ENCODE measurements around the gene PPM1B. TPM values are rescaled to one million over a fixed set of nuclear protein-coding genes. Genes with fewer than 3 reads are reported as not detected.
A peak's percentile ranks its signal among the peaks of the same experiment; 100 is the strongest.
"Not testable (repeated sequence)": the region's sequence is repeated elsewhere in the genome, so short reads cannot be mapped to it uniquely, and the experiment has no call there.

Gene PPM1B
- total RNA-seq, 1 experiment from 2014 or later, result 43.5 TPM

DNA sequence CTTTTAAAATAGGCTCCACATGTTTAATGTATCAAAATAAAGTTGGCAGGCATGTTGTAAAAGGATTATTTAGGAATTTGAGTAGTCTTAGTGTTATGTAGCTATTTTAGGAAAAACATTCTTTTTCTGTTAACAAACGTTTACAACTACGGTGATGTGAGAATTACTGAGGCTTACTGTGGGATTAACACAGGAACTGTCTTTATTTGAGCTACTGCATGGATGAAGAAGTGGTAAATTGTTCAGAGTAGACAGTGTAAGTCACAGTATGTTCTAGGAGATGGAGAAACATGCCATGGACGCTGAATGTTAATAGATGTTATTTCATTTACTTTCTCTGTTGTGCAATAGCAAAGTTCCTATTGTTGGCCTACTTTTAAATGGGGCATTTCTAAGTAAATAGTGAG lies 1.6 kb downstream of the PPM1B start:
- peak; percentile 8 for DNase-seq (ENCODE audit: low spot score)
- intact Hi-C loops (cut with micrococcal nuclease; ENCODE audit: unreplicated experiment), result loop anchor here (5.0 kb wide), 1 partner anchor 42 kb away; no protein-coding TSS in a partner anchor
- peak overlapping the region; percentile 91 for H3K27ac ChIP-seq (ENCODE audit: low read depth, low read length, poor library complexity, severe bottlenecking)
- H3K27me3 ChIP-seq (replicated peaks; ENCODE audit: insufficient read depth, low read depth, low read length, poor library complexity), result no peaks in the 10 kb centered on the region
- H3K4me3 ChIP-seq (ENCODE audit: low read depth, low read length, poor library complexity, severe bottlenecking), result peak overlapping the region; percentile 94
- TF ChIP-seq, protein P1, sequence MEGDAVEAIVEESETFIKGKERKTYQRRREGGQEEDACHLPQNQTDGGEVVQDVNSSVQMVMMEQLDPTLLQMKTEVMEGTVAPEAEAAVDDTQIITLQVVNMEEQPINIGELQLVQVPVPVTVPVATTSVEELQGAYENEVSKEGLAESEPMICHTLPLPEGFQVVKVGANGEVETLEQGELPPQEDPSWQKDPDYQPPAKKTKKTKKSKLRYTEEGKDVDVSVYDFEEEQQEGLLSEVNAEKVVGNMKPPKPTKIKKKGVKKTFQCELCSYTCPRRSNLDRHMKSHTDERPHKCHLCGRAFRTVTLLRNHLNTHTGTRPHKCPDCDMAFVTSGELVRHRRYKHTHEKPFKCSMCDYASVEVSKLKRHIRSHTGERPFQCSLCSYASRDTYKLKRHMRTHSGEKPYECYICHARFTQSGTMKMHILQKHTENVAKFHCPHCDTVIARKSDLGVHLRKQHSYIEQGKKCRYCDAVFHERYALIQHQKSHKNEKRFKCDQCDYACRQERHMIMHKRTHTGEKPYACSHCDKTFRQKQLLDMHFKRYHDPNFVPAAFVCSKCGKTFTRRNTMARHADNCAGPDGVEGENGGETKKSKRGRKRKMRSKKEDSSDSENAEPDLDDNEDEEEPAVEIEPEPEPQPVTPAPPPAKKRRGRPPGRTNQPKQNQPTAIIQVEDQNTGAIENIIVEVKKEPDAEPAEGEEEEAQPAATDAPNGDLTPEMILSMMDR (conservative IDR thresholded peaks at IDR 0.05; ENCODE audit: low read depth, low read length), result no peak
- TF ChIP-seq EZH2 (IDR thresholded peaks at IDR 0.05; ENCODE audit: borderline replicate concordance, low read depth, low read length, poor library complexity, severe bottlenecking), result no peak
- no peaks in the 10 kb centered on the region for H3K36me3 ChIP-seq (ENCODE audit: insufficient read depth, low read length, poor library complexity, severe bottlenecking)
- no TSS peak for BruUV-seq (replicated peaks)
- H3K4me1 ChIP-seq (ENCODE audit: insufficient read depth, low read length, poor library complexity, severe bottlenecking), result peaks cover 15% of the 10 kb centered on the region
- POLR2A ChIA-PET (ENCODE audit: low non-redundant PET), result interaction anchor here (0.6 kb wide), 1 partner anchor 48 kb away, joined by 3 read pairs; no protein-coding TSS in a partner anchor
- CTCF ChIA-PET, result no interaction called here
- H3K9me3 ChIP-seq (ENCODE audit: low read depth, low read length, poor library complexity, severe bottlenecking), result no peaks in the 10 kb centered on the region

DNA sequence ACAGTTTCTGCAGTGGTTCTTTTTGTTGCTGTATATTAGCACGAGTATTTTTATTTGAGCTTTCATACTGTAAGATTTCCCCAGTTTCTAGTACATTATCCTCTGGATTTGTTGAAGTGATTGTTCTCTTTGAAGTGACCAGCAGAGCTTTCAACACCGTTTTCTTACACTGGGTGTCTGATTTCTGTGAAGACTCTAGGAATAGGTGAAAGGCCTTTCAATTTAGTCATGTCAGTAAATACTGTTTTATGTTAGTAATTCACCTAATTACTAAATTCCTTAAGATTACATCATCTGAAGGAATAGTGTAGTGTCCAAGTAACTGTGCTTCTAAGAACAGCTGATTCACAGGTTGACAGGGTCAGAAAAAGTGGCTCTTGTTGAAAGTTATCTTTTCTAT lies 2.3 kb downstream of the PPM1B start:
- TF ChIP-seq, protein P1 (conservative IDR thresholded peaks at IDR 0.05; ENCODE audit: low read depth, low read length), result no peak
- TF ChIP-seq EZH2 (IDR thresholded peaks at IDR 0.05; ENCODE audit: borderline replicate concordance, low read depth, low read length, poor library complexity, severe bottlenecking), result no peak
- no TSS peak for BruUV-seq (replicated peaks)
- H3K4me3 ChIP-seq (ENCODE audit: low read depth, low read length, poor library complexity, severe bottlenecking), result peak overlapping the region; percentile 94
- H3K9me3 ChIP-seq (ENCODE audit: low read depth, low read length, poor library complexity, severe bottlenecking), result no peaks in the 10 kb centered on the region
- ChIA-PET CTCF (no interaction called here), POLR2A (ENCODE audit: low non-redundant PET) (no interaction called here)
- H3K27me3 ChIP-seq (replicated peaks; ENCODE audit: insufficient read depth, low read depth, low read length, poor library complexity), result no peaks in the 10 kb centered on the region
- DNase-seq (ENCODE audit: low spot score), result no peak
- peak overlapping the region; percentile 45 for H3K27ac ChIP-seq (ENCODE audit: low read depth, low read length, poor library complexity, severe bottlenecking)
- intact Hi-C loops (cut with micrococcal nuclease; ENCODE audit: unreplicated experiment), result loop anchor here (5.0 kb wide), 1 partner anchor 41 kb away; no protein-coding TSS in a partner anchor
- peaks cover 18% of the 10 kb centered on the region for H3K4me1 ChIP-seq (ENCODE audit: insufficient read depth, low read length, poor library complexity, severe bottlenecking)
- no peaks in the 10 kb centered on the region for H3K36me3 ChIP-seq (ENCODE audit: insufficient read depth, low read length, poor library complexity, severe bottlenecking)

DNA sequence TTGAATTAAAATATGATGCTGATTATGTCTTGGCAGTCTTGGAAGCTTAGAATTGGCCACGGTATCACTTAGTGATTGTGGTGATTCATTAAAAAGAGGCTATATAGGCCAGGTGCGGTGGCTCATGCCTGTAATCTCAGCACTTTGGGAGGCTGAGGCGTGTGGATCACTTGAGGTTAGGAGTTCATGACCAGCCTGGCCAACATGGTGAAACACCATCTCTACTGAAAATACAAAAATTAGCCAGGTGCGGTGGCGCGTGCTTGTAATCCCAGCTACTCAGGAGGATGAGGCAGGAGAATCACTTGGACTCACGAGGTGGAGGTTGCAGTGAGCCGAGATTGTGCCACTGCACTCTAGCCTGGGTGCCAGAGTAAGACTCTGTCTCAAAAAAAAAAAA lies 2.8 kb downstream of the PPM1B start:
- DNase-seq (ENCODE audit: low spot score); POLR2A ChIA-PET (ENCODE audit: low non-redundant PET); H3K27me3 ChIP-seq (replicated peaks; ENCODE audit: insufficient read depth, low read depth, low read length, poor library complexity); H3K36me3 ChIP-seq (ENCODE audit: insufficient read depth, low read length, poor library complexity, severe bottlenecking); CTCF ChIA-PET; BruUV-seq (replicated peaks); H3K9me3 ChIP-seq (ENCODE audit: low read depth, low read length, poor library complexity, severe bottlenecking): not testable (repeated sequence)
- Histone ChIP-seq H3K27ac (ENCODE audit: low read depth, low read length, poor library complexity, severe bottlenecking) (peak overlapping the region; percentile 45), H3K4me1 (ENCODE audit: insufficient read depth, low read length, poor library complexity, severe bottlenecking) (peaks cover 18% of the 10 kb centered on the region), H3K4me3 (ENCODE audit: low read depth, low read length, poor library complexity, severe bottlenecking) (peak overlapping the region; percentile 94)
- intact Hi-C loops (cut with micrococcal nuclease; ENCODE audit: unreplicated experiment), result loop anchor here (5.0 kb wide), 1 partner anchor 41 kb away; no protein-coding TSS in a partner anchor

DNA sequence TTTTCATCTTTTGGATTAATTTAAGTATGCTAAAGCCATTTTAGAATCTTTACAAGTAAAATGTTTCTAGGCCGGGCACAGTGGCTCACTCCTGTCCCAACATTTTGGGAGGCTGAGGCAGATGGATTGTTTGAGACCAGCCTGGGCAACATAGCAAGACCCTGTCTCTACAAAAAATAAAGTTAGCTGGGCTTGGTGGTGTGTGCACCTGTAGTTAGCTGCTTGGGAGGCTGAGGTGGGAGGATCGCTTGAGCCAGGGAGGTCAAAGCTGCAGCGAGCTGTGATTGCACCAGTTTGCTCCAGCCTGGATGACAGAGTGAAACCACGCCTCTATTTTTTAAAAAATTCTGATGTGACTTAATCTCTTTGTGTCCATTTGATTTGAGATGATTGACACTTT lies 3.9 kb downstream of the PPM1B start:
- ChIA-PET POLR2A (ENCODE audit: low non-redundant PET) (no interaction called here), CTCF (no interaction called here)
- no peaks in the 10 kb centered on the region for H3K9me3 ChIP-seq (ENCODE audit: low read depth, low read length, poor library complexity, severe bottlenecking)
- no peak overlapping the region for H3K27ac ChIP-seq (ENCODE audit: low read depth, low read length, poor library complexity, severe bottlenecking)
- DNase-seq (ENCODE audit: low spot score), result no peak
- intact Hi-C loops (cut with micrococcal nuclease; ENCODE audit: unreplicated experiment), result loop anchor here (5.0 kb wide), 1 partner anchor 40 kb away; no protein-coding TSS in a partner anchor
- peaks cover 18% of the 10 kb centered on the region for H3K4me1 ChIP-seq (ENCODE audit: insufficient read depth, low read length, poor library complexity, severe bottlenecking)
- no peaks in the 10 kb centered on the region for H3K27me3 ChIP-seq (replicated peaks; ENCODE audit: insufficient read depth, low read depth, low read length, poor library complexity)
- TF ChIP-seq, protein P1 (conservative IDR thresholded peaks at IDR 0.05; ENCODE audit: low read depth, low read length), result no peak
- no peak for TF ChIP-seq EZH2 (IDR thresholded peaks at IDR 0.05; ENCODE audit: borderline replicate concordance, low read depth, low read length, poor library complexity, severe bottlenecking)
- no TSS peak for BruUV-seq (replicated peaks)
- H3K4me3 ChIP-seq (ENCODE audit: low read depth, low read length, poor library complexity, severe bottlenecking), result no peak overlapping the region
- H3K36me3 ChIP-seq (ENCODE audit: insufficient read depth, low read length, poor library complexity, severe bottlenecking), result no peaks in the 10 kb centered on the region

Measured in A673 (cell line).